ENCODE data around the gene OR10K1.

Gene OR10K1

DNA sequence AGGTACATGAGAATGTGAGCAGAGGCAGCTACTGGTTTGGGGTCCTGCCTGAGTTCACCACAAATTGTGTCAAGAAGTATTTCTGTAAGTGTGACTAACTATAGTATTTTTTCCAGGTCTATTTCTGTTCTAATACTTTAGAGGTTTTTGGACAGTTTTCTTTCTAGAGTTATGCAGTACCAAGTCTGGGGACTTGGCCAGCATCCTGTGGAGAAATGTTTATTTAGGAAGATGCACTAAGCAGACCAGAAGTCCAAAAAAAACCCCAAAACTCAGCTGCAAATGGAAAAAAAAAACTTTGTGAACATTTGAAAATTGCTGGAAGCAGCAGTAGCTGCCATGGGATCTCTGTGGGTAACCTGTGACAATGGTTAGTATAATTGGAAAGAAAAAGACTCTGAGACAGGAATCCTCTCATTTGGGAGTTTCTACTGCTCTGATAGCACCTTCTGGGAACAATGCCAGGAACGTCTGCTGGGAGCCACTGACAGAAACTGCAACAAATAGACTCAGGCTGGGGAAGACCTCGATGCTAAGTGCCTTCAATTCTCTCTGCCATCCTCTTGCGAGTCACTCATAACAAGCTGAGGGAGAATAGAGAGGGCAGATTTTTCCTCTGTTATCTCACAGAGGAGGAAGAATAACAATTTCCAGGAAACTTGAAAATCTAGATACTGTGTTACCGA, 48.0 kb downstream of the OR10K1 start:
- no peak overlapping the region for H3K4me3 ChIP-seq (ENCODE audit: low read depth in 1 of 2, low read length in 2 of 2)
- peaks cover 6% of the 10 kb centered on the region for H3K9me3 ChIP-seq (ENCODE audit: insufficient read depth, low read length, severe bottlenecking)
- no peak for TF ChIP-seq EZH2 (IDR thresholded peaks at IDR 0.05; ENCODE audit: borderline replicate concordance, low read depth, low read length, severe bottlenecking)
- TF ChIP-seq, protein P1, sequence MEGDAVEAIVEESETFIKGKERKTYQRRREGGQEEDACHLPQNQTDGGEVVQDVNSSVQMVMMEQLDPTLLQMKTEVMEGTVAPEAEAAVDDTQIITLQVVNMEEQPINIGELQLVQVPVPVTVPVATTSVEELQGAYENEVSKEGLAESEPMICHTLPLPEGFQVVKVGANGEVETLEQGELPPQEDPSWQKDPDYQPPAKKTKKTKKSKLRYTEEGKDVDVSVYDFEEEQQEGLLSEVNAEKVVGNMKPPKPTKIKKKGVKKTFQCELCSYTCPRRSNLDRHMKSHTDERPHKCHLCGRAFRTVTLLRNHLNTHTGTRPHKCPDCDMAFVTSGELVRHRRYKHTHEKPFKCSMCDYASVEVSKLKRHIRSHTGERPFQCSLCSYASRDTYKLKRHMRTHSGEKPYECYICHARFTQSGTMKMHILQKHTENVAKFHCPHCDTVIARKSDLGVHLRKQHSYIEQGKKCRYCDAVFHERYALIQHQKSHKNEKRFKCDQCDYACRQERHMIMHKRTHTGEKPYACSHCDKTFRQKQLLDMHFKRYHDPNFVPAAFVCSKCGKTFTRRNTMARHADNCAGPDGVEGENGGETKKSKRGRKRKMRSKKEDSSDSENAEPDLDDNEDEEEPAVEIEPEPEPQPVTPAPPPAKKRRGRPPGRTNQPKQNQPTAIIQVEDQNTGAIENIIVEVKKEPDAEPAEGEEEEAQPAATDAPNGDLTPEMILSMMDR (IDR thresholded peaks at IDR 0.05; ENCODE audit: borderline replicate concordance, extremely low read depth, low read length, poor library complexity, severe bottlenecking), result no peak
- H3K27me3 ChIP-seq (ENCODE audit: insufficient read depth, low read length, poor library complexity), result no peaks in the 10 kb centered on the region
- DNase-seq (no peak), ATAC-seq (ENCODE audit: insufficient read depth, low read depth) (no peak)
- H3K4me2 ChIP-seq (ENCODE audit: insufficient read depth, low read length), result no peak overlapping the region
- no peaks in the 10 kb centered on the region for H3K36me3 ChIP-seq (ENCODE audit: insufficient read depth, low read length)
- no peaks in the 10 kb centered on the region for H3K4me1 ChIP-seq (ENCODE audit: insufficient read depth, low read length)
- no peaks in the 10 kb centered on the region for H3K79me2 ChIP-seq (ENCODE audit: insufficient read depth, low read length)
- no peaks in the 10 kb centered on the region for H4K20me1 ChIP-seq (ENCODE audit: insufficient read depth, low read length)
- H3K27ac ChIP-seq (ENCODE audit: low read length), result no peak overlapping the region
- H2AFZ ChIP-seq (ENCODE audit: low read depth, low read length), result no peak overlapping the region; the same call in 1 of the 2 replicates
- H3K9ac ChIP-seq (ENCODE audit: low read depth, low read length), result no peak overlapping the region

DNA sequence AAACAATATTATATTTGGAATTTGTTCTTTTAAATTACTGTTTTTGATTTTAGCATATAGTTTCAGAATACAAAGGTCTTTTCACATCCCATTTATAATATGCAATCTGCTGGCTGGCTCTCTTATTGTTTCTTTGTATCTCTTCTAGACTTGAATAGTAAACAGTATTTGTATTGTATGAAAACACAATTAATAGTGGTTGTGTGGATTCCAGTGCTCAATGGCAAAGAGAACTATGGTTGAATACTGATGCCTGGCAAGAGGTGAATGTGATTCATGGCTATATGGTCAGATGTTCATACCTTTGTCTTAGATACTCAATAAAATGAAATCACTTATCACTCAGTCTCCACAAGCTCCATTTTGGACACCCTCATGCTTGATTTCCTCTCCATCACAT, 55.3 kb downstream of the OR10K1 start:
- no peak overlapping the region for H3K9ac ChIP-seq (ENCODE audit: low read depth, low read length)
- H3K4me3 ChIP-seq (ENCODE audit: low read depth in 1 of 2, low read length in 2 of 2), result no peak overlapping the region
- H3K27ac ChIP-seq (ENCODE audit: low read length), result no peak overlapping the region
- no peak for ATAC-seq (ENCODE audit: insufficient read depth, low read depth)
- TF ChIP-seq, protein P1 (IDR thresholded peaks at IDR 0.05; ENCODE audit: borderline replicate concordance, extremely low read depth, low read length, poor library complexity, severe bottlenecking), result no peak
- no peak for TF ChIP-seq EZH2 (IDR thresholded peaks at IDR 0.05; ENCODE audit: borderline replicate concordance, low read depth, low read length, severe bottlenecking)
- H3K27me3 ChIP-seq (ENCODE audit: insufficient read depth, low read length, poor library complexity), result no peaks in the 10 kb centered on the region
- H2AFZ ChIP-seq (ENCODE audit: low read depth, low read length), result no peak overlapping the region
- no peaks in the 10 kb centered on the region for H3K36me3 ChIP-seq (ENCODE audit: insufficient read depth, low read length)
- H4K20me1 ChIP-seq (ENCODE audit: insufficient read depth, low read length), result no peaks in the 10 kb centered on the region
- H3K9me3 ChIP-seq (ENCODE audit: insufficient read depth, low read length, severe bottlenecking), result no peaks in the 10 kb centered on the region
- DNase-seq, result no peak
- H3K79me2 ChIP-seq (ENCODE audit: insufficient read depth, low read length), result no peaks in the 10 kb centered on the region
- H3K4me2 ChIP-seq (ENCODE audit: insufficient read depth, low read length), result no peak overlapping the region
- no peaks in the 10 kb centered on the region for H3K4me1 ChIP-seq (ENCODE audit: insufficient read depth, low read length)
